Measurements from ENCODE around the gene ANTXR2.

ANTXR2 gene

GRCh38 chr4:79923281-79923680 is 149.7 kb downstream of the ANTXR2 start:
- in situ Hi-C loops (cut with HindIII; ENCODE audit: low sequenced_read_pairs), result no loop called here
- no peak overlapping the region for H3K4me3 ChIP-seq (ENCODE audit: low read depth, low read length)
- TF ChIP-seq, protein P1, sequence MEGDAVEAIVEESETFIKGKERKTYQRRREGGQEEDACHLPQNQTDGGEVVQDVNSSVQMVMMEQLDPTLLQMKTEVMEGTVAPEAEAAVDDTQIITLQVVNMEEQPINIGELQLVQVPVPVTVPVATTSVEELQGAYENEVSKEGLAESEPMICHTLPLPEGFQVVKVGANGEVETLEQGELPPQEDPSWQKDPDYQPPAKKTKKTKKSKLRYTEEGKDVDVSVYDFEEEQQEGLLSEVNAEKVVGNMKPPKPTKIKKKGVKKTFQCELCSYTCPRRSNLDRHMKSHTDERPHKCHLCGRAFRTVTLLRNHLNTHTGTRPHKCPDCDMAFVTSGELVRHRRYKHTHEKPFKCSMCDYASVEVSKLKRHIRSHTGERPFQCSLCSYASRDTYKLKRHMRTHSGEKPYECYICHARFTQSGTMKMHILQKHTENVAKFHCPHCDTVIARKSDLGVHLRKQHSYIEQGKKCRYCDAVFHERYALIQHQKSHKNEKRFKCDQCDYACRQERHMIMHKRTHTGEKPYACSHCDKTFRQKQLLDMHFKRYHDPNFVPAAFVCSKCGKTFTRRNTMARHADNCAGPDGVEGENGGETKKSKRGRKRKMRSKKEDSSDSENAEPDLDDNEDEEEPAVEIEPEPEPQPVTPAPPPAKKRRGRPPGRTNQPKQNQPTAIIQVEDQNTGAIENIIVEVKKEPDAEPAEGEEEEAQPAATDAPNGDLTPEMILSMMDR (IDR thresholded peaks at IDR 0.05; ENCODE audit: low read depth, low read length), result no peak
- DNase-seq (ENCODE audit: low read depth, low spot score), result no peak

GRCh38 chr4:79922011-79922410 is 151.0 kb downstream of the ANTXR2 start:
- H3K4me3 ChIP-seq (ENCODE audit: low read depth, low read length), result no peak overlapping the region
- TF ChIP-seq, protein P1 (IDR thresholded peaks at IDR 0.05; ENCODE audit: low read depth, low read length), result no peak
- in situ Hi-C loops (cut with HindIII; ENCODE audit: low sequenced_read_pairs), result no loop called here
- no peak for DNase-seq (ENCODE audit: low read depth, low spot score)

GRCh38 chr4:79920163-79920853 is 152.7 kb downstream of the ANTXR2 start:
- H3K4me3 ChIP-seq (ENCODE audit: low read depth, low read length), result no peak overlapping the region
- TF ChIP-seq, protein P1 (IDR thresholded peaks at IDR 0.05; ENCODE audit: low read depth, low read length), result no peak
- no peak for DNase-seq (ENCODE audit: low read depth, low spot score)
- in situ Hi-C loops (cut with HindIII; ENCODE audit: low sequenced_read_pairs), result no loop called here

DNA sequence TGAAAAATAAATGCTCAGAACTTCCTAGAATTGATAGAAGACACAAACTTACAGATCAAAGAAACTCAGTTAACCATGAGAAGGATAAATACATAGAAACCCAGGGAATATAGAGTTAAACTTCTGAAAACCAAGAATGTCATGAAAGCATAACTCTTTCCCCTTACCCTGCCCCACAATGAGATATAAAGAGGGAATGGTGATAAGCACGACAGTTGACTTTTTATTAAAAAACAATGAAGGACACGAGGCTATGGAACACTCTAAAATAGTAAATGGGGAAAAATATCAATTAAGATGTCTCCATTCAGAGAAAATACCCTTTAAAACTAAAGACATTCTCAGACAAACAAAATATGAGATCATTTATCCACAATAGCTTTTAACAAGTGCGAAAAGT is 154.7 kb downstream of the ANTXR2 start:
- no peak overlapping the region for H3K4me3 ChIP-seq (ENCODE audit: low read depth, low read length)
- TF ChIP-seq, protein P1 (IDR thresholded peaks at IDR 0.05; ENCODE audit: low read depth, low read length), result no peak
- DNase-seq (ENCODE audit: low read depth, low spot score), result no peak
- in situ Hi-C loops (cut with HindIII; ENCODE audit: low sequenced_read_pairs), result no loop called here

DNA sequence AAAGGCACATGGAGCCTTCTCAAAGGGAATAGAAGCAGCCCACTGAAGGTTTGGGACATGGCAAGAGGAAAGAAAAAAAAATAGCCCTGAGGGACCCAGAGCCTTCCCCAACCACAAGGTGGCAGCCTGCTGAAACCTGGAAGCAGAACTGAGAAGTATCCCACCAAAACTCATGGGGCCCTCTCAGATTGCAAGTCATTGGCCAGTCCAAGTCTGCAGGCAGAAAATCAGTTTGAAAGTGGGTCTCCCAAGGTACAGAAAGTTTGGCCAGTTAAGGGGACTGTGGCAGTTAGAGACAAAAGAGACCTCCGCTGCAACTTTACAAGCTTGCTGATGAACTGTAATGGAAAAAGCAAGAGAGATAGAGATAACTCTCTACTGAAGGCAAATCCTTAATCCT is 155.8 kb downstream of the ANTXR2 start:
- in situ Hi-C loops (cut with HindIII; ENCODE audit: low sequenced_read_pairs), result no loop called here
- H3K4me3 ChIP-seq (ENCODE audit: low read depth, low read length), result no peak overlapping the region
- peak; percentile 41 for DNase-seq (ENCODE audit: low read depth, low spot score)
- TF ChIP-seq, protein P1 (IDR thresholded peaks at IDR 0.05; ENCODE audit: low read depth, low read length), result peak; percentile 66

GRCh38 chr4:79915246-79915645 is 157.8 kb downstream of the ANTXR2 start:
- in situ Hi-C loops (cut with HindIII; ENCODE audit: low sequenced_read_pairs), result no loop called here
- TF ChIP-seq, protein P1 (IDR thresholded peaks at IDR 0.05; ENCODE audit: low read depth, low read length), result no peak
- no peak overlapping the region for H3K4me3 ChIP-seq (ENCODE audit: low read depth, low read length)
- DNase-seq (ENCODE audit: low read depth, low spot score), result no peak

All from astrocyte of the spinal cord (primary cell).